Testis (tissue), 2 donors: Measurements from ENCODE around the gene MVB12A.

Experiments used
- POLR2A ChIP-seq: fragments of 450-650 bp; IDR thresholded peaks from one replicate; pipeline ENCODE4 v1.6.1; 2017; ENCODE audit warnings: antibody characterized with exemption, mild to moderate bottlenecking, moderate library complexity
- TF ChIP-seq, protein P1 (sequence below), 3 experiments: fragments of 450-650 bp in 2 of 3; fragments of 200-600 bp in 1 of 3; sonication (generic) in 1 of 3; IDR thresholded peaks; one replicate each; pipeline ENCODE4 v1.5.1; 2016 to 2019; ENCODE audit warnings: antibody characterized with exemption in 3 of 3, mild to moderate bottlenecking in 2 of 3, moderate library complexity in 1 of 3

- TF ChIP-seq, protein P1, sequence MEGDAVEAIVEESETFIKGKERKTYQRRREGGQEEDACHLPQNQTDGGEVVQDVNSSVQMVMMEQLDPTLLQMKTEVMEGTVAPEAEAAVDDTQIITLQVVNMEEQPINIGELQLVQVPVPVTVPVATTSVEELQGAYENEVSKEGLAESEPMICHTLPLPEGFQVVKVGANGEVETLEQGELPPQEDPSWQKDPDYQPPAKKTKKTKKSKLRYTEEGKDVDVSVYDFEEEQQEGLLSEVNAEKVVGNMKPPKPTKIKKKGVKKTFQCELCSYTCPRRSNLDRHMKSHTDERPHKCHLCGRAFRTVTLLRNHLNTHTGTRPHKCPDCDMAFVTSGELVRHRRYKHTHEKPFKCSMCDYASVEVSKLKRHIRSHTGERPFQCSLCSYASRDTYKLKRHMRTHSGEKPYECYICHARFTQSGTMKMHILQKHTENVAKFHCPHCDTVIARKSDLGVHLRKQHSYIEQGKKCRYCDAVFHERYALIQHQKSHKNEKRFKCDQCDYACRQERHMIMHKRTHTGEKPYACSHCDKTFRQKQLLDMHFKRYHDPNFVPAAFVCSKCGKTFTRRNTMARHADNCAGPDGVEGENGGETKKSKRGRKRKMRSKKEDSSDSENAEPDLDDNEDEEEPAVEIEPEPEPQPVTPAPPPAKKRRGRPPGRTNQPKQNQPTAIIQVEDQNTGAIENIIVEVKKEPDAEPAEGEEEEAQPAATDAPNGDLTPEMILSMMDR (IDR thresholded peaks at IDR 0.05): no peak
- TF ChIP-seq POLR2A: no peak
Observed at GRCh38 chr19:17456127-17456526, 36.3 kb downstream of the MVB12A start.
